Heart left ventricle (tissue), 16 donors: Measurements from ENCODE around the gene PLXNA1. TPM values are rescaled to one million over a fixed set of nuclear protein-coding genes. Genes with fewer than 3 reads are reported as not detected.

Source experiments
- ATAC-seq, 4 donors: fragments of 200-7000 bp; cut with Tn5 transposase; one replicate each; pipeline ENCODE4 v1.9.1; 2020 to 2022; ENCODE audit warnings: moderate library complexity in 4 of 4, mild to moderate bottlenecking in 3 of 4, moderate number of reproducible peaks in 1 of 4
- DNase-seq, 5 donors: peaks; one replicate each; pipeline ENCODE4 v3.0.0-alpha.2; 2020
- H3K27ac ChIP-seq, 12 donors: fragments of 200-600 bp; sonication (generic) in 4 of 12; one replicate each; pipeline versions ENCODE4 v1.5.0 to v1.8.0; 2016 to 2022; ENCODE audit warnings: mild to moderate bottlenecking in 2 of 12
- H3K27me3 ChIP-seq, 9 donors: fragments of 200-600 bp; sonication (generic) in 2 of 9; one replicate each; pipeline versions ENCODE4 v1.5.1 to v1.8.0; 2016 to 2022; ENCODE audit warnings: mild to moderate bottlenecking in 3 of 9
- H3K36me3 ChIP-seq, 9 donors: fragments of 200-600 bp; sonication (generic) in 2 of 9; one replicate each; pipeline versions ENCODE4 v1.5.0 to v1.8.0; 2018 to 2022; ENCODE audit warnings: mild to moderate bottlenecking in 2 of 9
- H3K4me1 ChIP-seq, 12 donors: fragments of 200-600 bp; sonication (generic) in 4 of 12; one replicate each; pipeline versions ENCODE4 v1.5.0 to v1.8.0; 2016 to 2022; ENCODE audit warnings: mild to moderate bottlenecking in 3 of 12
- H3K4me3 ChIP-seq, 12 donors: fragments of 200-600 bp; sonication (generic) in 4 of 12; one replicate each; pipeline versions ENCODE4 v1.5.0 to v1.8.0; 2017 to 2022; ENCODE audit warnings: mild to moderate bottlenecking in 9 of 12, moderate library complexity in 4 of 12
- H3K9me3 ChIP-seq, 12 donors: fragments of 200-600 bp; sonication (generic) in 4 of 12; one replicate each; pipeline versions ENCODE4 v1.5.0 to v1.8.0; 2016 to 2022; ENCODE audit warnings: mild to moderate bottlenecking in 1 of 12
- POLR2A ChIP-seq, 2 donors: fragments of 450-650 bp; IDR thresholded peaks; one replicate each; pipeline ENCODE4 v1.6.1; 2017; ENCODE audit warnings: antibody characterized with exemption in 2 of 2, mild to moderate bottlenecking in 2 of 2, moderate library complexity in 2 of 2
- WGBS, 4 donors: extraction: QIAGEN DNeasy Blood & Tissue Kit in 2 of 4; methylation state at CpG; one replicate each; pipeline versions ENCODE4 v1.1.5 to v1.1.7; 2013 to 2018; 5-methylcytosine and 5-hydroxymethylcytosine counted together
- intact Hi-C, 10 donors: fragments of 100-400 bp; cut with DNase I; formaldehyde crosslinking; loops; one replicate each; pipeline versions ENCODE4 v1.11.1 to v1.14.2; 2022
- long read RNA-seq, 3 donors: library from polyadenylated mRNA; unstranded; transcript quantifications; one replicate each; pipeline ENCODE4 v2.0.0, GENCODE V29; 2020 to 2021
- polyA plus RNA-seq, 2 donors: library from polyadenylated mRNA; stranded (reverse); fragments of 200-250 nt; gene quantifications; one replicate each; pipeline ENCODE4 v1.2.3, GENCODE V29; 2013
- total RNA-seq, 9 donors: library from RNA; depleted of rRNA in 2 of 9; stranded (reverse); fragments of >200 nt in 2 of 9; fragmentation: NEBNext Ultra II Directional in 3 of 9; extraction: Animal tissue kit (Norgen Biotek cat#: 25700) in 3 of 9; gene quantifications; one replicate each; pipeline versions ENCODE4 v1.1.0 to v1.2.4, GENCODE V29; 2016 to 2023
- TF ChIP-seq, protein P1 (sequence below), 12 donors: fragments of 200-600 bp; sonication (generic) in 4 of 12; IDR thresholded peaks; one replicate each; pipeline versions ENCODE4 v1.5.0 to v1.8.0; 2018 to 2022; ENCODE audit warnings: antibody characterized with exemption in 12 of 12, mild to moderate bottlenecking in 5 of 12
- donor health status: ischemic (EF 13 %, LVEDD 7.1; RV severe dilation, severe dysfunction).
- donor health status: healthy with polysubstance abuse.
- donor health status: DM: no; HTN: yes; CAD: no.
- donor health status: DM: no; HTN: no; CAD: no.
- donor health status: ischemic (EF 25% LVEDD 6.9; RV normal size, moderate dysfunction).
- donor health status: ischemic (EF 25% LVEDD 5.7; RV mildly dilated, moderate dysfunction).
- donor health status: healthy.
- donor health status: DM: yes; HTN: yes; CAD: no.
- donor health status: ischemic (EF 35%, LVEDD 5.7; RV mildly dilated, moderate dysfunction).
- donor health status: nonischemic (EF 11% LVEDD 7.7; RV severe dilation, severe dysfunction).
- donor health status: DM: yes; HTN: yes; CAD: no.
- donor health status: PGD.
- donor health status: ischemic (EF 29% LVEDD 5.4; RV normal size, mild dysfunction).
- donor health status: nonischemic (EF 23%, LVEDD 6.1; RV moderate dilation, normal function).

PLXNA1 gene
- total RNA-seq = 10 to 100 TPM; 19.5 to 38.8 (median 29.6) TPM
- 10 to 100 TPM; 14.6 to 30.4 TPM for polyA plus RNA-seq
- long read RNA-seq, donor 1, full-length matches to known transcripts = 1 of 25 reads
- long read RNA-seq, donor 1, partial matches to known transcripts = 9 of 25 reads
- long read RNA-seq, donor 1, other reads (novel, unspliced or antisense) = 15 of 25 reads
- long read RNA-seq, donor 2, full-length matches to known transcripts = 3 of 46 reads
- long read RNA-seq, donor 2, partial matches to known transcripts = 22 of 46 reads
- long read RNA-seq, donor 2, other reads (novel, unspliced or antisense) = 21 of 46 reads
- long read RNA-seq, donor 3, partial matches to known transcripts = 23 of 49 reads
- long read RNA-seq, donor 3, other reads (novel, unspliced or antisense) = 26 of 49 reads

DNA sequence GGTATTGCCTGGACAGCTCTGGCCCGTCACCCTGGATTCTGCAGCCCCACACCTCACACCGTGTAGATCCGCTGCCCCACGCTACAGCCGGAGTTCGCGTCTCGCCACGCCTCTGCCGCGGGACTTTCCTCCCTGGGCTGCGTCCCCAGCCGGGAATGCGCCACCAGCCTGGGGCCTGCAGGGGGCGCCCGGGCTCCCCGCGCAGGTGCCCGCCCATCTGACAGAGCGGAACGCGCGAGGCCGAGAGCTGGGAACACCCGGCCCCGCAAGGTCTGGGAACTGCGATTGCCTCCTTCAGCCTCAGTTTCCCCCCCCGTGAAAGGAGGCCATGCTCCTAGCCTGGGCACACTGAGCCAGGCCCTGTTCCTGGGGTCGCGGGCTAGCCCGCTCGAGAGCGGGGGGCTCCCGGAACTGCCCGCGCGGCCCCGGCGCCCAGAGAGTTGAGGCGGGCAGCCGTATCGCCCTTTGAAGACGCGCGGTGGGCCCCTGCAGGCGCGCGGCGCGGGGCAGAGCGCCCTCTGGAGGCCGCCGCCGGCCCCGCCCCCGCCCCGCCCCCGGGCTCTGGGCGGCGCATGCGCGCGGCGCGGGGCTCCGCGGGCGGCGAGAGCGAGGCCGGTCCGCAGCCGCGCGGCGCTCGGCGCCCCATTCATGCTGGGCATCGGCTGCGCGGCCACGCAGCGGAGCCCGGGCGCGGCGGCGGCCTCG is at the start of gene PLXNA1:
Gene PLXNA1, plus strand, starts transcription at position 645 of the 705 bp plus-strand sequence. CDS start 5,479 bp downstream, outside the sequence.
- Histone ChIP-seq H3K27me3 (peaks cover 0 to 4% (median 0%) of the 10 kb centered on the region in 9 donors), H3K4me1 (peaks cover 0 to 50% (median 24%) of the 10 kb centered on the region in 12 donors), H3K4me3 (peak within 1 kb of the TSS; percentile 60 to 91 (median 78)), H3K27ac (peak within 1 kb of the TSS in 11 of 12 donors; percentile 60 to 93 (median 74)), H3K36me3 (no peaks in the 10 kb centered on the region), H3K9me3 (no peaks in the 10 kb centered on the region)
- WGBS, 4 donors = 1 to 3% (median 1%) methylated on average over 32 to 89 of the region's 89 CpGs
- DNase-seq (peak; percentile 76 to 91 (median 77)), ATAC-seq (peak; percentile 47 to 85 (median 78))
- peak in 1 of 2 donors; percentile 35 for TF ChIP-seq POLR2A (IDR thresholded peaks at IDR 0.05)
- TF ChIP-seq, protein P1, sequence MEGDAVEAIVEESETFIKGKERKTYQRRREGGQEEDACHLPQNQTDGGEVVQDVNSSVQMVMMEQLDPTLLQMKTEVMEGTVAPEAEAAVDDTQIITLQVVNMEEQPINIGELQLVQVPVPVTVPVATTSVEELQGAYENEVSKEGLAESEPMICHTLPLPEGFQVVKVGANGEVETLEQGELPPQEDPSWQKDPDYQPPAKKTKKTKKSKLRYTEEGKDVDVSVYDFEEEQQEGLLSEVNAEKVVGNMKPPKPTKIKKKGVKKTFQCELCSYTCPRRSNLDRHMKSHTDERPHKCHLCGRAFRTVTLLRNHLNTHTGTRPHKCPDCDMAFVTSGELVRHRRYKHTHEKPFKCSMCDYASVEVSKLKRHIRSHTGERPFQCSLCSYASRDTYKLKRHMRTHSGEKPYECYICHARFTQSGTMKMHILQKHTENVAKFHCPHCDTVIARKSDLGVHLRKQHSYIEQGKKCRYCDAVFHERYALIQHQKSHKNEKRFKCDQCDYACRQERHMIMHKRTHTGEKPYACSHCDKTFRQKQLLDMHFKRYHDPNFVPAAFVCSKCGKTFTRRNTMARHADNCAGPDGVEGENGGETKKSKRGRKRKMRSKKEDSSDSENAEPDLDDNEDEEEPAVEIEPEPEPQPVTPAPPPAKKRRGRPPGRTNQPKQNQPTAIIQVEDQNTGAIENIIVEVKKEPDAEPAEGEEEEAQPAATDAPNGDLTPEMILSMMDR (IDR thresholded peaks at IDR 0.05) = peak; percentile 81 to 93 (median 88)
- intact Hi-C loops = loop anchor here (1.0 to 10.0 kb wide), 15 partner anchors 152 to 565 kb away; no protein-coding TSS in a partner anchor

GRCh38 chr3:126934031-126934531 is 48.8 kb upstream of the PLXNA1 start:
- no peak for ATAC-seq
- TF ChIP-seq POLR2A (IDR thresholded peaks at IDR 0.05) = no peak
- TF ChIP-seq, protein P1 (IDR thresholded peaks at IDR 0.05) = no peak
- WGBS, 4 donors = 48 to 57% (median 51%) methylated on average over 4 of the region's 4 CpGs

GRCh38 chr3:126934991-126935390 is 47.9 kb upstream of the PLXNA1 start:
- intact Hi-C loops = no loop called here
- no peak overlapping the region for H3K27ac ChIP-seq
- WGBS, 4 donors = 92 to 96% (median 95%) methylated on average over 8 of the region's 8 CpGs
- TF ChIP-seq, protein P1 (IDR thresholded peaks at IDR 0.05) = no peak
- TF ChIP-seq POLR2A (IDR thresholded peaks at IDR 0.05) = no peak
- no peaks in the 10 kb centered on the region for H3K9me3 ChIP-seq
- peaks cover 0 to 7% (median 0%) of the 10 kb centered on the region in 9 donors for H3K27me3 ChIP-seq
- H3K36me3 ChIP-seq = no peaks in the 10 kb centered on the region
- DNase-seq (peak in 1 of 5 donors; percentile 10), ATAC-seq (no peak)
- H3K4me1 ChIP-seq = peaks cover 0 to 59% (median 36%) of the 10 kb centered on the region in 12 donors
- H3K4me3 ChIP-seq = no peak overlapping the region

More at GRCh38 chr3:126934031-126934531, 48.8 kb upstream of the PLXNA1 start:
- intact Hi-C loops = no loop called here
- Histone ChIP-seq H3K4me1 (peaks cover 0 to 50% (median 31%) of the 10 kb centered on the region in 12 donors), H3K36me3 (no peaks in the 10 kb centered on the region), H3K27me3 (peaks cover 0 to 12% (median 0%) of the 10 kb centered on the region in 9 donors), H3K4me3 (no peak overlapping the region), H3K27ac (no peak overlapping the region), H3K9me3 (no peaks in the 10 kb centered on the region)
- peak in 1 of 5 donors; percentile 22 for DNase-seq
